ENCODE data around the gene LATS1.

DNA sequence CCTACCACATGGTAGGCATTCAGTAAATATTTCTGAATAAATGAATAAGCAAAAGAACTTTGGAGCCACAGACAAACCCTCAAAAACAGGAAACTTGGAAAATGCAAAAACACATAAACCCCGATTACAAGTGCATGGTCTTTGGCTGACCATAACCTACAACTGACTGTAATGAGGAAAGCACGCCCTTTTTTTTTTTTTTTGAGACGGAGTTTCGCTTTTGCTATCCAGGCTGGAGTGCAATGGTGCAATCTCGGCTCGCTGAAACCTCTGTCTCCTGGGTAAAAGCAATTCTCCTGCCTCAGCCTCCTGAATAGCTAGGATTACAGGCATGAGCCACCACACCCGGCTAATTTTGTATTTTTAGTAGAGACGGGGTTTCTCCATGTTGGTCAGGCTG is 11.9 kb upstream of the LATS1 start:
- TF ChIP-seq CTCF (IDR thresholded peaks at IDR 0.05; ENCODE audit: low read depth, low read length, missing input control) (no peak), RAD21 (IDR thresholded peaks at IDR 0.05) (no peak), GABPA (IDR thresholded peaks at IDR 0.05 in 1 of 2, conservative IDR thresholded peaks at IDR 0.05 in 1 of 2) (no peak), ZBTB33 (IDR thresholded peaks at IDR 0.05) (no peak)
- TF ChIP-seq, protein P1, sequence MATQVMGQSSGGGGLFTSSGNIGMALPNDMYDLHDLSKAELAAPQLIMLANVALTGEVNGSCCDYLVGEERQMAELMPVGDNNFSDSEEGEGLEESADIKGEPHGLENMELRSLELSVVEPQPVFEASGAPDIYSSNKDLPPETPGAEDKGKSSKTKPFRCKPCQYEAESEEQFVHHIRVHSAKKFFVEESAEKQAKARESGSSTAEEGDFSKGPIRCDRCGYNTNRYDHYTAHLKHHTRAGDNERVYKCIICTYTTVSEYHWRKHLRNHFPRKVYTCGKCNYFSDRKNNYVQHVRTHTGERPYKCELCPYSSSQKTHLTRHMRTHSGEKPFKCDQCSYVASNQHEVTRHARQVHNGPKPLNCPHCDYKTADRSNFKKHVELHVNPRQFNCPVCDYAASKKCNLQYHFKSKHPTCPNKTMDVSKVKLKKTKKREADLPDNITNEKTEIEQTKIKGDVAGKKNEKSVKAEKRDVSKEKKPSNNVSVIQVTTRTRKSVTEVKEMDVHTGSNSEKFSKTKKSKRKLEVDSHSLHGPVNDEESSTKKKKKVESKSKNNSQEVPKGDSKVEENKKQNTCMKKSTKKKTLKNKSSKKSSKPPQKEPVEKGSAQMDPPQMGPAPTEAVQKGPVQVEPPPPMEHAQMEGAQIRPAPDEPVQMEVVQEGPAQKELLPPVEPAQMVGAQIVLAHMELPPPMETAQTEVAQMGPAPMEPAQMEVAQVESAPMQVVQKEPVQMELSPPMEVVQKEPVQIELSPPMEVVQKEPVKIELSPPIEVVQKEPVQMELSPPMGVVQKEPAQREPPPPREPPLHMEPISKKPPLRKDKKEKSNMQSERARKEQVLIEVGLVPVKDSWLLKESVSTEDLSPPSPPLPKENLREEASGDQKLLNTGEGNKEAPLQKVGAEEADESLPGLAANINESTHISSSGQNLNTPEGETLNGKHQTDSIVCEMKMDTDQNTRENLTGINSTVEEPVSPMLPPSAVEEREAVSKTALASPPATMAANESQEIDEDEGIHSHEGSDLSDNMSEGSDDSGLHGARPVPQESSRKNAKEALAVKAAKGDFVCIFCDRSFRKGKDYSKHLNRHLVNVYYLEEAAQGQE (IDR thresholded peaks at IDR 0.05), result no peak
